ENCODE measurements around the gene GFY. TPM values are rescaled to one million over a fixed set of nuclear protein-coding genes. Genes with fewer than 3 reads are reported as not detected.

The GFY gene
- total RNA-seq, 3 donors from 2014 or later, result not detected

DNA sequence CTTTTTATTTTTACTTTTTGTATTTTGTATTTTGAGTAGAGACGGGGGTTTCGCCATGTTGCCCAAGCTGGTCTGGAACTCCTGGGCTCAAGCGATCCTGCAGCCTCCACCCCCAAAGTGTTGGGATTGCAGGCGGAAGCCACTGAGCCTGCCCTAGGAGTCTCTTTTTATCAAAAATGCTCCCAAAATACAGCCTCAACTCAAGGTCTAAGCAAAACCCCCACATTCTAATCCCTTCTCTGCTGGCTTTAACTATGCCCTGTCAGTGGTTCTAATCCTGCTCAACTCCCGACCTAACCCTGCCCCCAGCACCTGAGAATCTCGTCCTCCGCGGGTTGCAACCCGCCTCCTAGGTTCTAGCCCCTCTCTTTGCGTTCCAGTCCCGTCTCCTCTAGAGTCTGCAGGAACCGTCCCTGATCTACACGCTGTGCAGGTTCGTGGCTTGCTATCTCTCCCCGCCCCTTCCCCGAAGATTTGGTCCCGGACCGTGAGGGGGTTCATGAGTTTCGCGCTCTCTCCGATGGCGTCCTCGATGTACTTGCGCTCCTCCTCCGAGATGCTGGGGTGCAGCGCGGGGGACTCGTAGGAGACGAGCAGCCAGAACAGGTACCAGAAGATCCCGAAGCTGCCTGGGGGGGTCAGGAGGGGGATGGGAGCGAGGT is 8.2 kb downstream of the GFY start:
- H3K36me3 ChIP-seq, result no peaks in the 10 kb centered on the region
- no peak for DNase-seq (ENCODE audit: low spot score in 2 of 2)
- H3K9me3 ChIP-seq, result no peaks in the 10 kb centered on the region
- peaks cover 8 to 74% of the 10 kb centered on the region in 2 donors for H3K27me3 ChIP-seq
- H3K4me1 ChIP-seq, result peaks cover under 1 to 2% of the 10 kb centered on the region in 2 donors
- intact Hi-C loops (cut with DNase I; ENCODE audit: low total_unique reads), result loop anchor here (10.0 kb wide), 1 partner anchor 179 kb away; no protein-coding TSS in a partner anchor
- no peak overlapping the region for H3K27ac ChIP-seq
- H3K4me3 ChIP-seq, result no peak overlapping the region
- TF ChIP-seq, protein P1, sequence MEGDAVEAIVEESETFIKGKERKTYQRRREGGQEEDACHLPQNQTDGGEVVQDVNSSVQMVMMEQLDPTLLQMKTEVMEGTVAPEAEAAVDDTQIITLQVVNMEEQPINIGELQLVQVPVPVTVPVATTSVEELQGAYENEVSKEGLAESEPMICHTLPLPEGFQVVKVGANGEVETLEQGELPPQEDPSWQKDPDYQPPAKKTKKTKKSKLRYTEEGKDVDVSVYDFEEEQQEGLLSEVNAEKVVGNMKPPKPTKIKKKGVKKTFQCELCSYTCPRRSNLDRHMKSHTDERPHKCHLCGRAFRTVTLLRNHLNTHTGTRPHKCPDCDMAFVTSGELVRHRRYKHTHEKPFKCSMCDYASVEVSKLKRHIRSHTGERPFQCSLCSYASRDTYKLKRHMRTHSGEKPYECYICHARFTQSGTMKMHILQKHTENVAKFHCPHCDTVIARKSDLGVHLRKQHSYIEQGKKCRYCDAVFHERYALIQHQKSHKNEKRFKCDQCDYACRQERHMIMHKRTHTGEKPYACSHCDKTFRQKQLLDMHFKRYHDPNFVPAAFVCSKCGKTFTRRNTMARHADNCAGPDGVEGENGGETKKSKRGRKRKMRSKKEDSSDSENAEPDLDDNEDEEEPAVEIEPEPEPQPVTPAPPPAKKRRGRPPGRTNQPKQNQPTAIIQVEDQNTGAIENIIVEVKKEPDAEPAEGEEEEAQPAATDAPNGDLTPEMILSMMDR (IDR thresholded peaks at IDR 0.05), result no peak
- TF ChIP-seq POLR2AphosphoS5 (IDR thresholded peaks at IDR 0.05), result no peak
- no peak for TF ChIP-seq POLR2A (IDR thresholded peaks at IDR 0.05)

DNA sequence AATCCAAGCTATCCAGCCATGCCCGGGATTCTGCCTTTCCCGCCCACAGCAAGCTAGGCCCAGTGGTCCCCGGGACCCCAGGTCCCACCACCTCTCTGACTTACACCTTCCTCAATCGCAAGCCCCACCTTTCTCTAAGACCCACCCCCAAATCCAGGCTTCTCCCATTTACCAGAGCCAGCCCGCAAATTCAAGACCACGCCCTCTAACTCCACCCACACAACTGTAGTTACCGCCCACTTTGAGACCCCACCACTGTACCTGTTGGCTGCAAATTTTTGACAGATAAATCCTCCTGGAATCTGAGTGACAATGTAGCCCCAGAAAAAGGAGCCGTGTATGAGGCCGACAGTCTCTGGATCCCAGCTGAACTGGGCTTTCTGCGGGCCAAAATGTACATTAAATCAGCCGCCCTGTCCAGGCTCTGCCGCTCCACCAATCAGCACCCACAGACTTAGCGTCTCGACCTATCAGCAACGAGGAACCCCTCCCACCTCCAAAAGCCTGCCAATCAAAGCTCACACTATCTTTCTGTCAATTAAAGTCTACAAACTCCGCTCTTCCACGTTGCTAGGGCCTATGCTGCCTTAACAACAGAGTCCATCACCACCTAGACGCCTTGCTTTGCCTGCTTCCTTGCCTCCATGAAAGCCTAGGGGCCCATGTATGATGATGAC is 9.9 kb downstream of the GFY start:
- TF ChIP-seq POLR2AphosphoS5 (IDR thresholded peaks at IDR 0.05), result no peak
- no peak for TF ChIP-seq POLR2A (IDR thresholded peaks at IDR 0.05)
- TF ChIP-seq, protein P1 (IDR thresholded peaks at IDR 0.05), result no peak
- no peaks in the 10 kb centered on the region for H3K36me3 ChIP-seq
- intact Hi-C loops (cut with DNase I; ENCODE audit: low total_unique reads), result loop anchor here (10.0 kb wide), 1 partner anchor 180 kb away; no protein-coding TSS in a partner anchor

DNA sequence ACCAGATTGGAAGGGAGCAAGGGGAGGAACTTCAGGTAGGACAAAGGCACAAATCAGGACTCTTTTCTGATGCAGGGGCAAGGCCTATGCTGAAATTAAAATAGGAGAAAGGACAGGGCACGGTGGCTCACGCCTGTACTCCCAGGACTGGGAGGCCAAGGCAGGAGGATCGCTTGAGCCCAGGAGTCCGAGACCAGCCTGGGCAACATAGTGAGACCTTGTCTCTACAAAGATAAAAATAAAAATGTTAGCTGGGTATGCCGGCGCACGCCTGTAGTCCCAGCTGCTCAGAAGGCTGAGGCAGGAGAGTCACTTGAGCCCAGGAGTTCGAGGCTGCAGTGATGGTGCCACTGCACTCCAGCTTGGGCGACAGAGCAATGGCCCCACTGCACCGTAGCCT is 10.5 kb downstream of the GFY start:
- Histone ChIP-seq H3K4me3 (no peak overlapping the region), H3K36me3 (no peaks in the 10 kb centered on the region), H3K4me1 (no peaks in the 10 kb centered on the region), H3K9me3 (no peaks in the 10 kb centered on the region), H3K27ac (no peak overlapping the region), H3K27me3 (peaks cover 3 to 77% of the 10 kb centered on the region in 2 donors)
- TF ChIP-seq POLR2AphosphoS5 (IDR thresholded peaks at IDR 0.05), result no peak
- TF ChIP-seq, protein P1 (IDR thresholded peaks at IDR 0.05), result no peak
- no peak for TF ChIP-seq POLR2A (IDR thresholded peaks at IDR 0.05)
- DNase-seq (ENCODE audit: low spot score in 2 of 2), result no peak
- intact Hi-C loops (cut with DNase I; ENCODE audit: low total_unique reads), result loop anchor here (10.0 kb wide), 1 partner anchor 181 kb away; no protein-coding TSS in a partner anchor

More for the DNA sequence above, 9.9 kb downstream of the GFY start:
- H3K27me3 ChIP-seq, result peaks cover 3 to 72% of the 10 kb centered on the region in 2 donors
- no peak overlapping the region for H3K27ac ChIP-seq
- no peaks in the 10 kb centered on the region for H3K9me3 ChIP-seq
- no peaks in the 10 kb centered on the region for H3K4me1 ChIP-seq
- no peak overlapping the region for H3K4me3 ChIP-seq
- DNase-seq (ENCODE audit: low spot score in 2 of 2), result no peak

DNA sequence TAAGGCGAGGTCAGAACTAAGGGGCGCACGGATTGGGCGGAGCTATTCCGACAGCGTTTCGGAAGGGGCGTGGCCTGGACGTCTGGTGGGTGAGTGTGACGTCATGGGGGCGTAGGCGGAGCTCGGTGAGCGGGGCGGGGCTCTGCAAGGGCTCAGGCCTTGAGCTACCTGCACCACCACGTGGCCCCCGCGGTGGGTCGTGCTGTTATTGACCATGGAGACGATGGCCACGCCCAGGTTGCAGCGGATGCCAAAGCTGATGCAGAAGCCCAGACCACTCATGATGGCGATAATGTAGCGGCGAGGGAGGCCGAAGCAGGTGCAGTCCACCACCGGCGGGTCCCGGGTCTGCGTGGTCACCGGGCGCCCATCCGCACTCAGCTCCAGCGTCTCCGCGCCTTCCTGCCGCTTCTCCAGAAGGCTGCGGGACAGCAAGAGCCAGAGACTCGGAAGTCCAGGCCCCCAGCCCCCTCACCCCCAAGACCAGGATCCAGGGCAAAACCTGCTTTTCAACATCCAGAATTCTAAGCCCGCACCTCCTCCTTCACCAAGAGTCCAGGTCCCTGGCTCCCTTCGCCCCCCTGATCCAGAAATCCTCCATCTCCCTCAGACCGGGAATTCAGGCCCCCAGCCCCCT is 11.3 kb downstream of the GFY start:
- intact Hi-C loops (cut with DNase I; ENCODE audit: low total_unique reads), result loop anchor here (10.0 kb wide), 1 partner anchor 182 kb away; no protein-coding TSS in a partner anchor
- Histone ChIP-seq H3K27me3 (peaks cover 0 to 73% of the 10 kb centered on the region in 2 donors), H3K4me3 (no peak overlapping the region)

More for the DNA sequence above, 11.3 kb downstream of the GFY start:
- no peaks in the 10 kb centered on the region for H3K9me3 ChIP-seq
- no peak for DNase-seq (ENCODE audit: low spot score in 2 of 2)
- H3K27ac ChIP-seq, result no peak overlapping the region
- no peaks in the 10 kb centered on the region for H3K36me3 ChIP-seq
- no peaks in the 10 kb centered on the region for H3K4me1 ChIP-seq
- TF ChIP-seq POLR2AphosphoS5 (IDR thresholded peaks at IDR 0.05), result no peak
- TF ChIP-seq, protein P1 (IDR thresholded peaks at IDR 0.05), result no peak
- TF ChIP-seq POLR2A (IDR thresholded peaks at IDR 0.05), result no peak

Data from breast epithelium (tissue), 4 donors.